Measurements from ENCODE around the gene CHPF.

DNA sequence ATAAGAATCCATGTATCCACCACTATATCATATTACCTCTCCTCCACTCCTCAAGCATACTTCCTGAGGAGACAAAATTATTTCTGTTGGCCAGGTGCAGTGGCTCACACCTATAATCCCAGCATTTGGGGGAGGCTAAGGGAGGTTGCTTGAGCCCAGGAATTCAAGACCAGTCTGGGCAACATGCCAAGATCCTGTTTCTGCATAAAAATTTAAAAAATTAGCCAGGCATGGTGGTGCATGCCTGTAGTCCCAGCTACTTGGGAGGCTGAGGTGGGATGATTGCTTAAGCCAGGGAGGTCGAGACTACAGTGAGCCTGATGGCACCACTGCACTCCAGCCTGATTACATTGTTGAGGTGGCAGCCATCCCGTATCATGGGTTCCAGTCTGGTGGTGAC lies 37.7 kb upstream of the CHPF start:
- TF ChIP-seq CTCF (IDR thresholded peaks at IDR 0.05) (no peak), EZH2 (IDR thresholded peaks at IDR 0.05; ENCODE audit: borderline replicate concordance, insufficient read depth, low read depth, low read length, poor library complexity, severe bottlenecking) (no peak)

Data from B cell (primary cell).